ENCODE measurements around the gene FGF12.

GRCh38 chr3:192339214-192339613 lies 388.1 kb downstream of the FGF12 start:
- no peak for TF ChIP-seq KAT7 (CRISPR knock-in tag; IDR thresholded peaks at IDR 0.05; ENCODE audit: borderline replicate concordance)
- no peak for TF ChIP-seq ZNF670 (CRISPR knock-in tag; IDR thresholded peaks at IDR 0.05; ENCODE audit: borderline replicate concordance)
- TF ChIP-seq BRD4 (CRISPR knock-in tag; IDR thresholded peaks at IDR 0.05) = no peak
- no peak for TF ChIP-seq ZNF24 (IDR thresholded peaks at IDR 0.05)
- TF ChIP-seq CEBPZ (IDR thresholded peaks at IDR 0.05; ENCODE audit: low read length) = no peak
- no peak for TF ChIP-seq CTCF (CRISPR knock-in tag; IDR thresholded peaks at IDR 0.05)
- TF ChIP-seq MYC (CRISPR knock-in tag; IDR thresholded peaks at IDR 0.05; ENCODE audit: borderline replicate concordance) = no peak
- TF ChIP-seq USF2 (IDR thresholded peaks at IDR 0.05; ENCODE audit: low read depth, low read length) = no peak
- TF ChIP-seq USF2 (CRISPR knock-in tag; IDR thresholded peaks at IDR 0.05; ENCODE audit: borderline replicate concordance) = no peak
- TF ChIP-seq ARID2 (CRISPR knock-in tag; IDR thresholded peaks at IDR 0.05; ENCODE audit: borderline replicate concordance) = no peak
- no peak for TF ChIP-seq SIN3A (IDR thresholded peaks at IDR 0.05; ENCODE audit: borderline replicate concordance, low read depth, low read length)
- TF ChIP-seq NFATC3 (CRISPR knock-in tag; IDR thresholded peaks at IDR 0.05) = no peak
- no peak for TF ChIP-seq DNMT1 (CRISPR knock-in tag; IDR thresholded peaks at IDR 0.05)
- no peak for TF ChIP-seq GTF2F1 (IDR thresholded peaks at IDR 0.05; ENCODE audit: low read length)

All from HepG2 (cell line).